Omental fat pad (tissue), 4 donors: Measurements from ENCODE around the gene U2AF2. TPM values are rescaled to one million over a fixed set of nuclear protein-coding genes. Genes with fewer than 3 reads are reported as not detected.

Source experiments
- ATAC-seq: fragments of 150-250 bp; one replicate; pipeline ENCODE4 v1.9.1; 2016; ENCODE audit warnings: mild to moderate bottlenecking, moderate library complexity; ENCODE audit not compliant: low FRiP score
- DNase-seq: peaks from one replicate; pipeline ENCODE4 v3.0.0-alpha.2; 2019; ENCODE audit warnings: low spot score
- CTCF ChIP-seq, 3 donors: fragments of 450-650 bp; IDR thresholded peaks; one replicate each; pipeline ENCODE4 v1.5.1; 2016 to 2017; ENCODE audit warnings: antibody characterized with exemption in 3 of 3, mild to moderate bottlenecking in 3 of 3, moderate library complexity in 2 of 3
- total RNA-seq, 4 donors: library from RNA; depleted of rRNA; stranded (reverse); fragments of >200 nt; gene quantifications; one replicate each; pipeline ENCODE4 v1.1.0, GENCODE V29; 2016

Gene U2AF2
- total RNA-seq, 4 donors from 2014 or later: 55.2 to 132 (median 86.1) TPM

- DNase-seq: no peak
- no peak for TF ChIP-seq CTCF (IDR thresholded peaks at IDR 0.05)
- no peak for ATAC-seq
Measured at GRCh38 chr19:55658846-55659459, 4.1 kb downstream of the U2AF2 start.

- DNase-seq: no peak
- ATAC-seq: no peak
- no peak for TF ChIP-seq CTCF (IDR thresholded peaks at IDR 0.05)
Measured at GRCh38 chr19:55659822-55660221, 5.0 kb downstream of the U2AF2 start.

- no peak for DNase-seq
- no peak for ATAC-seq
- TF ChIP-seq CTCF (IDR thresholded peaks at IDR 0.05): no peak
Measured at GRCh38 chr19:55660404-55660803, 5.6 kb downstream of the U2AF2 start.

GRCh38 chr19:55660991-55661390 lies 6.2 kb downstream of the U2AF2 start:
- no peak for TF ChIP-seq CTCF (IDR thresholded peaks at IDR 0.05)
- DNase-seq: no peak
- no peak for ATAC-seq

- DNase-seq (no peak), ATAC-seq (no peak)
- no peak for TF ChIP-seq CTCF (IDR thresholded peaks at IDR 0.05)
Measured at GRCh38 chr19:55661826-55662225, 7.0 kb downstream of the U2AF2 start.

GRCh38 chr19:55663846-55664536 lies 9.2 kb downstream of the U2AF2 start:
- ATAC-seq (no peak), DNase-seq (no peak)
- no peak for TF ChIP-seq CTCF (IDR thresholded peaks at IDR 0.05)
